ENCODE measurements around the gene LAMA1. TPM values are rescaled to one million over a fixed set of nuclear protein-coding genes. Genes with fewer than 3 reads are reported as not detected.

LAMA1 gene
- total RNA-seq, 6 donors from 2014 or later = 0.89 to 3.1 (median 1.5) TPM

- H3K4me3 ChIP-seq = no peak overlapping the region
- WGBS, 2 donors = 100% methylated on average over 1 of the region's 1 CpG
- H3K9me3 ChIP-seq = no peaks in the 10 kb centered on the region
- H3K27me3 ChIP-seq = no peaks in the 10 kb centered on the region
- no peaks in the 10 kb centered on the region for H3K4me1 ChIP-seq
- DNase-seq = no peak
- no peak for ATAC-seq (ENCODE audit: low FRiP score in 2 of 2)
- H3K27ac ChIP-seq = no peak overlapping the region
- TF ChIP-seq POLR2A (IDR thresholded peaks at IDR 0.05) = no peak
- TF ChIP-seq EP300 (IDR thresholded peaks at IDR 0.05) = no peak
- TF ChIP-seq CTCF (IDR thresholded peaks at IDR 0.05) = no peak
- TF ChIP-seq POLR2AphosphoS5 (IDR thresholded peaks at IDR 0.05) = no peak
- H3K36me3 ChIP-seq = no peaks in the 10 kb centered on the region
Observed at GRCh38 chr18:6960124-6960523, 157.5 kb downstream of the LAMA1 start.

DNA sequence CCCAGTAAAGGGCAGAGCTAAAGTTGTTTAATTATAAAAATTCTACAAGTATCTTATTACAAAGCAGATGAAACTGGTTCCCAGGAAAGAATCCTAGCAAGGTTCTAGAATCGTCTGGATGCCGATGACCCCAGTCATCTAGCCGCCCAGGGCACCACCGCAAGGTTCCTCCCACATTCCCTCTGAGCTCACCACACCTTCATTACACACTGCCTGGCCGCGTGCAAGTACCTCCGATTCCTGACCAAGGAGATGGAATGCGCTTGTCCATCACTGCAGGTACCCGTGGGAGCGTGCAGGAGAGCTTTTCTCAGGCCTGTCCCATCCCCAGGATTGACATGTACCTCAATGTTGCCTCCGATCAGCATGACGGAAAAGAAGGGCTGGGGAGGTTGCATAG is 158.5 kb downstream of the LAMA1 start:
- no peaks in the 10 kb centered on the region for H3K36me3 ChIP-seq
- no peak for DNase-seq
- no peaks in the 10 kb centered on the region for H3K27me3 ChIP-seq
- H3K4me1 ChIP-seq = no peaks in the 10 kb centered on the region
- TF ChIP-seq POLR2AphosphoS5 (IDR thresholded peaks at IDR 0.05) = no peak
- no peak for TF ChIP-seq POLR2A (IDR thresholded peaks at IDR 0.05)
- TF ChIP-seq CTCF (IDR thresholded peaks at IDR 0.05) = no peak
- TF ChIP-seq EP300 (IDR thresholded peaks at IDR 0.05) = no peak
- ATAC-seq (ENCODE audit: low FRiP score in 2 of 2) = no peak
- no peak overlapping the region for H3K4me3 ChIP-seq
- no peaks in the 10 kb centered on the region for H3K9me3 ChIP-seq
- no peak overlapping the region for H3K27ac ChIP-seq
- WGBS, 2 donors = 95% methylated on average over 12 of the region's 12 CpGs

DNA sequence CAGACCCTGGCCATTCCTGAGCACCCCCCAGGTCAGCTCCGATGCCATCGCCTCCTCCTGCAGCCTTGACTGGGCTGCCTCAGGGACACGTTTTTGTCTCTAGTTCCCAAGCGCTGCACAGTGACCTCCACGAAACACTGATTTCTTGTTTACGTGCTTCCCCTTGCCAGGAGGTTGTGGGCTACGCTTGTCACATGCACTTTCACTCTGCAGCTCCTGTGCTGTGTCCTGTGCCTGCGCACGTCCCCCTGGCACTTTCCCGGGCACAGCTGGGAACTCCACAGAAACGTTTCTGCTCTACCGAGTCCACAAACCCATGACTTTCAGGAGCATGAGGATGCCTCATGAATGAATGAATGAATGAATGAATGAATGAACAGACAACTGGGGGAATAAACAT is 160.6 kb downstream of the LAMA1 start:
- ATAC-seq (ENCODE audit: low FRiP score in 2 of 2) = no peak
- WGBS, 2 donors = 92 to 95% methylated on average over 12 of the region's 12 CpGs

DNA sequence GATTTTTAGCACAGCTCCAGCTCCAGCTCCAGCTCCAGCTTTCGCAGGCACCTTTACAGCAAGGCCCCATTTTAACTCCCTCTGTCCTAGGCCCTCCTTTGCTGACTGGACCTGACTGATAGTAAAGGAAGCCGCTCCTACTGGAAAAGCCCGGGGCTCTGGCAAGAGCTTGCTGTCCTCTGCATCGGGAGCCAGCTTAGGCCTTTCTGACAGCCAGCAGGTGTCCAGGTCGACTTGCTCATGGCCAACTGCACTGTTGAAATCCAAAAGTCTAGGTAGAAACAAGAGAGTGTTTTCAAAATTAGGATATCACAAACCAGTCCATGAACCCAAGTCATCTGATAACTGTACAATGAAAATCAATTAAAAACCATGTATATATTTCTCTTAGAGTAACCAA is 161.1 kb downstream of the LAMA1 start:
- H3K36me3 ChIP-seq = no peaks in the 10 kb centered on the region
- no peak overlapping the region for H3K4me3 ChIP-seq
- ATAC-seq (ENCODE audit: low FRiP score in 2 of 2) (no peak), DNase-seq (no peak)
- WGBS, 2 donors = 92 to 100% methylated on average over 1 to 5 of the region's 5 CpGs
- H3K27ac ChIP-seq = no peak overlapping the region
- no peaks in the 10 kb centered on the region for H3K9me3 ChIP-seq
- no peaks in the 10 kb centered on the region for H3K27me3 ChIP-seq
- TF ChIP-seq POLR2AphosphoS5 (IDR thresholded peaks at IDR 0.05) = no peak
- no peak for TF ChIP-seq CTCF (IDR thresholded peaks at IDR 0.05)
- TF ChIP-seq POLR2A (IDR thresholded peaks at IDR 0.05) = no peak
- no peak for TF ChIP-seq EP300 (IDR thresholded peaks at IDR 0.05)
- no peaks in the 10 kb centered on the region for H3K4me1 ChIP-seq

More for the DNA sequence above, 160.6 kb downstream of the LAMA1 start:
- H3K27ac ChIP-seq = no peak overlapping the region
- no peak overlapping the region for H3K4me3 ChIP-seq
- TF ChIP-seq EP300 (IDR thresholded peaks at IDR 0.05) (no peak), POLR2A (IDR thresholded peaks at IDR 0.05) (no peak), POLR2AphosphoS5 (IDR thresholded peaks at IDR 0.05) (no peak), CTCF (IDR thresholded peaks at IDR 0.05) (no peak)
- no peaks in the 10 kb centered on the region for H3K36me3 ChIP-seq
- no peaks in the 10 kb centered on the region for H3K9me3 ChIP-seq
- no peaks in the 10 kb centered on the region for H3K4me1 ChIP-seq
- H3K27me3 ChIP-seq = no peaks in the 10 kb centered on the region
- no peak for DNase-seq

GRCh38 chr18:6955304-6955703 is 162.3 kb downstream of the LAMA1 start:
- ATAC-seq (ENCODE audit: low FRiP score in 2 of 2) (no peak), DNase-seq (peak in 1 of 2 donors; percentile 60)
- H3K4me3 ChIP-seq = no peak overlapping the region
- H3K36me3 ChIP-seq = no peaks in the 10 kb centered on the region
- 95 to 96% methylated on average over 16 to 18 of the region's 18 CpGs for WGBS, 2 donors
- H3K27me3 ChIP-seq = no peaks in the 10 kb centered on the region
- no peak overlapping the region for H3K27ac ChIP-seq
- no peaks in the 10 kb centered on the region for H3K4me1 ChIP-seq
- TF ChIP-seq CTCF (IDR thresholded peaks at IDR 0.05) = no peak
- TF ChIP-seq POLR2AphosphoS5 (IDR thresholded peaks at IDR 0.05) = no peak
- TF ChIP-seq POLR2A (IDR thresholded peaks at IDR 0.05) = no peak
- TF ChIP-seq EP300 (IDR thresholded peaks at IDR 0.05) = no peak
- no peaks in the 10 kb centered on the region for H3K9me3 ChIP-seq
